ENCODE results near the gene OPCML.

The OPCML gene

GRCh38 chr11:132982772-132983640 lies 549.3 kb downstream of the OPCML start:
- H3K36me3 ChIP-seq (replicated peaks), result no peaks in the 10 kb centered on the region
- DNase-seq, result no peak
- no peaks in the 10 kb centered on the region for H3K27me3 ChIP-seq (replicated peaks)
- in situ Hi-C loops (cut with HindIII; ENCODE audit: low pct_ligation_motif_present, low sequenced_read_pairs), result no loop called here
- no peak overlapping the region for H3K4me3 ChIP-seq (ENCODE audit: low read depth, low read length)
- no peak overlapping the region for H3K27ac ChIP-seq
- no peak for TF ChIP-seq CTCF (IDR thresholded peaks at IDR 0.05; ENCODE audit: low read depth, low read length, missing control alignments)

- in situ Hi-C loops (cut with HindIII; ENCODE audit: low pct_ligation_motif_present, low sequenced_read_pairs), result no loop called here
- no peak for TF ChIP-seq CTCF (IDR thresholded peaks at IDR 0.05; ENCODE audit: low read depth, low read length, missing control alignments)
- Histone ChIP-seq H3K27me3 (replicated peaks) (no peaks in the 10 kb centered on the region), H3K27ac (no peak overlapping the region), H3K36me3 (replicated peaks) (no peaks in the 10 kb centered on the region), H3K4me3 (ENCODE audit: low read depth, low read length) (no peak overlapping the region)
- DNase-seq, result no peak
Measured at GRCh38 chr11:132981131-132981956, 551.0 kb downstream of the OPCML start.

- no peak overlapping the region for H3K27ac ChIP-seq
- TF ChIP-seq CTCF (IDR thresholded peaks at IDR 0.05; ENCODE audit: low read depth, low read length, missing control alignments), result no peak
- in situ Hi-C loops (cut with HindIII; ENCODE audit: low pct_ligation_motif_present, low sequenced_read_pairs), result no loop called here
- no peak for DNase-seq
- H3K36me3 ChIP-seq (replicated peaks), result no peaks in the 10 kb centered on the region
- no peak overlapping the region for H3K4me3 ChIP-seq (ENCODE audit: low read depth, low read length)
- H3K27me3 ChIP-seq (replicated peaks), result no peaks in the 10 kb centered on the region
Measured at GRCh38 chr11:132980670-132981069, 551.6 kb downstream of the OPCML start.

- Histone ChIP-seq H3K36me3 (replicated peaks) (no peaks in the 10 kb centered on the region), H3K4me3 (ENCODE audit: low read depth, low read length) (no peak overlapping the region), H3K27ac (no peak overlapping the region), H3K27me3 (replicated peaks) (no peaks in the 10 kb centered on the region)
- in situ Hi-C loops (cut with HindIII; ENCODE audit: low pct_ligation_motif_present, low sequenced_read_pairs), result no loop called here
- no peak for TF ChIP-seq CTCF (IDR thresholded peaks at IDR 0.05; ENCODE audit: low read depth, low read length, missing control alignments)
- DNase-seq, result no peak
Measured at GRCh38 chr11:132977746-132978145, 554.6 kb downstream of the OPCML start.

- no peak overlapping the region for H3K27ac ChIP-seq
- TF ChIP-seq CTCF (IDR thresholded peaks at IDR 0.05; ENCODE audit: low read depth, low read length, missing control alignments), result no peak
- no peaks in the 10 kb centered on the region for H3K27me3 ChIP-seq (replicated peaks)
- H3K4me3 ChIP-seq (ENCODE audit: low read depth, low read length), result no peak overlapping the region
- in situ Hi-C loops (cut with HindIII; ENCODE audit: low pct_ligation_motif_present, low sequenced_read_pairs), result no loop called here
- no peak for DNase-seq
- no peaks in the 10 kb centered on the region for H3K36me3 ChIP-seq (replicated peaks)
Measured at GRCh38 chr11:132977241-132977640, 555.1 kb downstream of the OPCML start.
